H1 (cell line): Measurements from ENCODE around the gene SLC25A6. TPM values are rescaled to one million over a fixed set of nuclear protein-coding genes. Genes with fewer than 3 reads are reported as not detected.

Experiments
- CTCF ChIA-PET: fragments of 300-600 bp; sonication (Branson Sonifier 250); formaldehyde crosslinking; loops from one replicate; lab custom pipeline; 2021; ENCODE audit not compliant: partially characterized antibody; lab: Charles Lee
- POLR2A ChIA-PET: fragments of 300-600 bp; sonication (Branson Sonifier 250); formaldehyde crosslinking; loops from one replicate; lab custom pipeline; 2021; ENCODE audit warnings: inconsistent platforms; ENCODE audit not compliant: partially characterized antibody; lab: Charles Lee
- DNase-seq, 2 experiments: peaks; one replicate each; pipeline versions ENCODE4 v3.0.0 to v3.0.0-alpha.2; 2010 to 2022; ENCODE audit warnings: low spot score in 2 of 2, low read depth in 1 of 2, mixed read lengths in 1 of 2
- FAIRE-seq: peaks from 2 replicates; lab custom pipeline; 2011; peaks lifted over from hg19 to GRCh38; lab: Jason Lieb, UNC
- H2AFZ ChIP-seq: 2 replicates; pipeline ENCODE4 v1.8.1; 2012; ENCODE audit warnings: low read length, inconsistent platforms
- H2AK5ac ChIP-seq: 2 replicates; pipeline ENCODE4 v1.6.1; 2013; ENCODE audit warnings: low read depth, low read length
- H2BK120ac ChIP-seq: replicated peaks from 2 replicates; pipeline ENCODE3; 2013; ENCODE audit warnings: low read depth, low read length, inconsistent platforms
- H2BK12ac ChIP-seq: 2 replicates; pipeline ENCODE4 v1.6.1; 2013; ENCODE audit warnings: low read depth, low read length
- H2BK15ac ChIP-seq: 2 replicates; pipeline ENCODE4 v1.6.1; 2013; ENCODE audit warnings: low read length
- H2BK20ac ChIP-seq: 2 replicates; pipeline ENCODE4 v1.6.1; 2013; ENCODE audit warnings: low read length
- H2BK5ac ChIP-seq: 2 replicates; pipeline ENCODE4 v1.6.1; 2013; ENCODE audit warnings: low read depth, low read length
- H3K14ac ChIP-seq: 2 replicates; pipeline ENCODE4 v1.6.1; 2013; ENCODE audit warnings: inconsistent platforms; ENCODE audit not compliant: insufficient read length
- H3K18ac ChIP-seq: 2 replicates; pipeline ENCODE4 v1.6.1; 2013; ENCODE audit warnings: low read length; ENCODE audit errors: extremely low read depth
- H3K23ac ChIP-seq: 2 replicates; pipeline ENCODE4 v1.6.1; 2013; ENCODE audit warnings: inconsistent platforms; ENCODE audit not compliant: insufficient read length
- H3K23me2 ChIP-seq: 2 replicates; pipeline ENCODE4 v1.6.1; 2013; ENCODE audit warnings: low read depth, low read length
- H3K27ac ChIP-seq: 2 replicates; pipeline ENCODE4 v1.6.1; 2011; ENCODE audit warnings: low read depth, low read length, inconsistent platforms
- H3K27me3 ChIP-seq, 4 experiments: replicated peaks in 1 of 4; 1 replicate in 1 of 4; 2 replicates in 3 of 4; pipeline versions ENCODE4 v1.6.1 to v1.8.1; 2011 to 2013; ENCODE audit warnings: low read length in 3 of 4, mild to moderate bottlenecking in 3 of 4, inconsistent platforms in 2 of 4, mixed read lengths in 2 of 4, moderate library complexity in 1 of 4; ENCODE audit not compliant: control insufficient read depth in 3 of 4, insufficient read depth in 3 of 4; ENCODE audit errors: extremely low read depth in 1 of 4
- H3K36me3 ChIP-seq, 4 experiments: 2 replicates each; pipeline versions ENCODE4 v1.6.1 to v1.8.1; 2011 to 2013; ENCODE audit warnings: mild to moderate bottlenecking in 4 of 4, low read length in 3 of 4, moderate library complexity in 2 of 4, control low read depth in 1 of 4, inconsistent platforms in 1 of 4; ENCODE audit not compliant: insufficient read depth in 4 of 4, control insufficient read depth in 2 of 4
- H3K4ac ChIP-seq: replicated peaks from 2 replicates; pipeline ENCODE3; 2013; ENCODE audit warnings: low read length, low read depth, mixed read lengths, inconsistent platforms; ENCODE audit not compliant: insufficient read length
- H3K4me1 ChIP-seq, 4 experiments: replicated peaks in 1 of 4; 1 replicate in 1 of 4; 2 replicates in 3 of 4; pipeline versions ENCODE4 v1.6.1 to v1.8.1; 2011 to 2013; ENCODE audit warnings: low read length in 3 of 4, inconsistent platforms in 2 of 4, mixed read lengths in 1 of 4; ENCODE audit not compliant: insufficient read depth in 4 of 4, control insufficient read depth in 3 of 4
- H3K4me2 ChIP-seq, 2 experiments: 2 replicates each; pipeline versions ENCODE4 v1.6.1 to v1.8.1; 2011 to 2013; ENCODE audit warnings: low read depth in 2 of 2, low read length in 2 of 2, control low read depth in 1 of 2, inconsistent platforms in 1 of 2, mild to moderate bottlenecking in 1 of 2; ENCODE audit not compliant: insufficient read depth in 1 of 2
- H3K4me3 ChIP-seq, 4 experiments: fragments of 200-600, 300-600 bp in 1 of 4; sonication (generic), shearing (Covaris generic), sonication (Bioruptor Twin) in 1 of 4; 2 replicates each; pipeline versions ENCODE4 v1.5.1 to v1.8.1; 2011 to 2016; ENCODE audit warnings: low read length in 4 of 4, low read depth in 3 of 4, control low read depth in 2 of 4, inconsistent platforms in 2 of 4, mild to moderate bottlenecking in 2 of 4, mixed read lengths in 1 of 4, moderate library complexity in 1 of 4; ENCODE audit not compliant: insufficient read depth in 2 of 4; ENCODE audit errors: extremely low read depth in 1 of 4
- H3K56ac ChIP-seq: replicated peaks from 2 replicates; pipeline ENCODE3; 2013; ENCODE audit warnings: low read depth, mild to moderate bottlenecking, mixed read lengths, low read length, inconsistent platforms; ENCODE audit not compliant: insufficient read length
- H3K79me1 ChIP-seq: 2 replicates; pipeline ENCODE4 v1.6.1; 2013; ENCODE audit warnings: low read depth, low read length, control low read depth
- H3K79me2 ChIP-seq, 2 experiments: 2 replicates each; pipeline versions ENCODE4 v1.6.1 to v1.8.1; 2012 to 2013; ENCODE audit warnings: low read length in 2 of 2, mild to moderate bottlenecking in 2 of 2, inconsistent platforms in 1 of 2; ENCODE audit not compliant: insufficient read depth in 2 of 2, control insufficient read depth in 1 of 2
- H3K9ac ChIP-seq, 4 experiments: replicated peaks in 1 of 4; 1 replicate in 1 of 4; 2 replicates in 3 of 4; pipeline versions ENCODE4 v1.6.1 to v1.8.1; 2011 to 2013; ENCODE audit warnings: low read depth in 3 of 4, low read length in 3 of 4, control low read depth in 2 of 4, mild to moderate bottlenecking in 2 of 4, moderate library complexity in 2 of 4, inconsistent platforms in 1 of 4; ENCODE audit errors: extremely low read depth in 1 of 4
- H3K9me3 ChIP-seq, 2 experiments: 2 replicates each; pipeline versions ENCODE4 v1.6.1 to v1.8.1; 2012 to 2013; ENCODE audit warnings: mild to moderate bottlenecking in 2 of 2, moderate library complexity in 2 of 2, control low read depth in 1 of 2, inconsistent platforms in 1 of 2, low read depth in 1 of 2, low read length in 1 of 2, mixed read lengths in 1 of 2; ENCODE audit not compliant: insufficient read depth in 2 of 2
- H4K20me1 ChIP-seq, 2 experiments: replicated peaks in 1 of 2; 2 replicates each; pipeline versions ENCODE3 to v1.8.1; 2011 to 2013; ENCODE audit warnings: inconsistent platforms in 2 of 2, low read length in 2 of 2, mild to moderate bottlenecking in 1 of 2; ENCODE audit not compliant: insufficient read depth in 2 of 2, control insufficient read depth in 1 of 2
- H4K5ac ChIP-seq: 2 replicates; pipeline ENCODE4 v1.6.1; 2013; ENCODE audit warnings: low read length, low read depth, mixed read lengths, inconsistent platforms; ENCODE audit not compliant: insufficient read length
- H4K8ac ChIP-seq: 2 replicates; pipeline ENCODE4 v1.8.0; 2013; ENCODE audit warnings: mild to moderate bottlenecking, moderate library complexity, low read length, inconsistent platforms; ENCODE audit not compliant: insufficient read depth; ENCODE audit errors: extremely low read depth
- H4K91ac ChIP-seq: replicated peaks from 2 replicates; pipeline ENCODE3; 2013; ENCODE audit warnings: low read length, mixed read lengths, inconsistent platforms; ENCODE audit not compliant: insufficient read length
- ASH2L ChIP-seq: fragments of 200-600, 300-600 bp; sonication (generic); IDR thresholded peaks from one replicate; pipeline ENCODE4 v1.7.1; 2017; ENCODE audit warnings: low read length
- EZH2 ChIP-seq: fragments of 200-600 bp; sonication (generic); IDR thresholded peaks from 2 replicates; pipeline ENCODE4 v1.7.1; 2012; ENCODE audit warnings: low read depth, mild to moderate bottlenecking, moderate library complexity, low read length, inconsistent platforms; ENCODE audit not compliant: severe bottlenecking
- GTF2F1 ChIP-seq: IDR thresholded peaks from 2 replicates; pipeline ENCODE4 v1.6.1; 2012; ENCODE audit warnings: low read depth, low read length, improper control_type of control experiment, borderline replicate concordance
- NANOG ChIP-seq: IDR thresholded peaks from 2 replicates; pipeline ENCODE4 v1.6.1; 2011; ENCODE audit warnings: low read length, low read depth, mild to moderate bottlenecking, inconsistent platforms; ENCODE audit not compliant: insufficient read depth, poor library complexity, severe bottlenecking
- WGBS, 2 experiments: shearing (Covaris generic) in 1 of 2; methylation state at CpG; one replicate each; pipeline versions ENCODE4 v1.1.6 to v1.1.7; 2013 to 2015; ENCODE audit warnings: low lambda C conversion rate in 2 of 2, mixed read lengths in 2 of 2, inconsistent platforms in 1 of 2, low coverage in 1 of 2, missing lambda C conversion rate in 1 of 2; ENCODE audit not compliant: insufficient replicate concordance in 2 of 2, insufficient coverage in 1 of 2, insufficient read length in 1 of 2; ENCODE audit errors: extremely low coverage in 1 of 2, missing lambda C conversion rate in 1 of 2; 5-methylcytosine and 5-hydroxymethylcytosine counted together
- polyA plus RNA-seq, 7 experiments: library from polyadenylated mRNA; depleted of rRNA in 3 of 7; stranded (reverse) in 5 of 7; unstranded in 2 of 7; fragments of >200 nt in 5 of 7; fragments of 200-250 nt in 2 of 7; gene quantifications; 1 replicate in 5 of 7; 2 replicates in 1 of 7; 4 replicates in 1 of 7; pipeline versions ENCODE4 v1.2.1 to v1.2.3, GENCODE V29; 2011 to 2013; ENCODE audit warnings: missing spikeins in 2 of 7, mixed read lengths in 2 of 7
- total RNA-seq: library from RNA; stranded (reverse); fragmentation: NEBNext Ultra II Directional; extraction: Animal tissue kit (Norgen Biotek cat#: 25700); gene quantifications from 2 replicates; pipeline ENCODE4 v1.2.1, GENCODE V29; 2021

SLC25A6 gene
- total and polyA plus RNA-seq, 2 of the 8 experiments (the other 6 are each of a cell fraction or from before 2014, with no cell fraction given), result 487 to 1,220 TPM

DNA sequence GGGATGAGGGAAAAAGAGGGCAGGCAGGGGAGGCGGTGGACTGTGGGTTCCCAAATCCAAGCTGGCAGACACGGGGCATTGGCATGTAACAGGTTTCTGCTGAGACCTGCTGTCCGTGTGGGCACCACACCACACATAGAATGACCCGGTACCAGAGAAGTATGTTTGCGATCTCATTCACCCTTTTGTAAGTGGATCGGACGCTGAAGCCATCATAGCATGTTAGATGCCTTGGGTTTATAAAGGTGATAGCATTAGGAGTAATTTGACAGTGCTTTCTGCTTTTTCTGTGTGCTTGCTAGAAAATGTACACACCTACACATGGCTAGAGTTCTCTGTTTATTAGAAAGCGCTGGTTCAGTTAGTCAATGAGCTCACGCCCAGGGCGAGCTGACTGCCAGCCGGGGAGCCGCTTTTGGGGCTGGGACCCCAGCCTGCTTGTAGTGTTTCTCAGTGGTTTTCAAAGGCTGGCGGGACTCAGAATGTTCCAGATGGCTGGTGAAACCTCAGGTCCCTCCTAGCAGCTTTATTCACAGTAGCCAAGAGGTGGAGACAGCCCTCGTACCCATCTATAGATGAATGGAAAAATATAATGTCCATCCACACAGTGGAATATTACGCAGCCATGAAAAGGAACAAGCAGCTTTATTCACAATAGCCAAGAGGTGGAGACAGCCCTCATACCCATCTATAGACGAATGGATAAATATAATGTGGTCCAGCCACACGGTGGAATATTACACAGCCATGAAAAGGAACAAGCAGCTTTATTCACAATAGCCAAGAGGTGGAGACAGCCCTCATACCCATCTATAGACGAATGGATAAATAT is 54.7 kb downstream of the SLC25A6 start:
- no peak overlapping the region for H2BK5ac ChIP-seq
- no peak overlapping the region for H3K4ac ChIP-seq
- no peak overlapping the region for H2BK12ac ChIP-seq
- ChIA-PET CTCF (no interaction called here), POLR2A (no interaction called here)
- peaks cover 4 to 10% of the 10 kb centered on the region in 2 experiments; a peak in 3 of 4 replicates for H3K9me3 ChIP-seq
- no peak overlapping the region for H4K8ac ChIP-seq
- H3K4me3 ChIP-seq, result no peak overlapping the region
- H3K23me2 ChIP-seq, result no peaks in the 10 kb centered on the region
- DNase-seq (no peak), FAIRE-seq (no peak)
- H3K36me3 ChIP-seq, result no peaks in the 10 kb centered on the region
- no peak overlapping the region for H2BK15ac ChIP-seq
- 87% methylated on average over 18 of the region's 18 CpGs; no CpG with 5 or more reads in 1 of the 2 experiments for WGBS, 2 experiments
- H3K56ac ChIP-seq, result no peak overlapping the region
- no peaks in the 10 kb centered on the region for H3K79me1 ChIP-seq
- H4K91ac ChIP-seq, result no peak overlapping the region
- no peak overlapping the region for H3K9ac ChIP-seq
- no peaks in the 10 kb centered on the region for H3K79me2 ChIP-seq
- no peak overlapping the region for H3K4me2 ChIP-seq
- peaks cover 0 to 3% of the 10 kb centered on the region in 2 experiments for H4K20me1 ChIP-seq
- no peak overlapping the region for H3K27ac ChIP-seq
- H3K23ac ChIP-seq, result no peak overlapping the region
- H4K5ac ChIP-seq, result no peak overlapping the region
- H3K14ac ChIP-seq, result no peak overlapping the region
- H2AFZ ChIP-seq, result no peak overlapping the region
- H2BK120ac ChIP-seq, result no peak overlapping the region
- H3K18ac ChIP-seq, result no peak overlapping the region; the same call in 1 of the 2 replicates
- no peak overlapping the region for H2AK5ac ChIP-seq
- no peaks in the 10 kb centered on the region for H3K4me1 ChIP-seq
- H3K27me3 ChIP-seq, result no peaks in the 10 kb centered on the region
- no peak overlapping the region for H2BK20ac ChIP-seq
- TF ChIP-seq NANOG (no peak), ASH2L (no peak), EZH2 (no peak), GTF2F1 (no peak)
